HepG2 (cell line): ENCODE data around the gene ARL16. TPM values are rescaled to one million over a fixed set of nuclear protein-coding genes. Genes with fewer than 3 reads are reported as not detected.
A peak's percentile ranks its signal among the peaks of the same experiment; 100 is the strongest.

Experiments
- ATRX ChIP-seq: sonication (generic); formaldehyde crosslinking; IDR thresholded peaks from 2 replicates; pipeline ENCODE4 v1.4.0; 2020; ENCODE audit warnings: missing genetic modification reagents, borderline replicate concordance
- FIP1L1 ChIP-seq: fragments of 200-400 bp; formaldehyde crosslinking; IDR thresholded peaks from 2 replicates; pipeline ENCODE4 v1.6.1; 2018; ENCODE audit warnings: low read depth, mild to moderate bottlenecking, low read length, moderate library complexity, borderline replicate concordance; ENCODE audit not compliant: insufficient read depth
- KDM2A ChIP-seq: sonication (generic); formaldehyde crosslinking; IDR thresholded peaks from 2 replicates; pipeline ENCODE4 v1.4.0; 2020; ENCODE audit warnings: low read depth, missing genetic modification reagents, borderline replicate concordance
- KLF15 ChIP-seq: sonication (generic); formaldehyde crosslinking; IDR thresholded peaks from 2 replicates; pipeline ENCODE4 v1.8.1; 2023; ENCODE audit warnings: borderline replicate concordance, mild to moderate bottlenecking, inconsistent platforms, missing genetic modification reagents, mixed read lengths
- KLF16 ChIP-seq, 2 experiments: sonication (generic) in 1 of 2; formaldehyde crosslinking in 1 of 2; IDR thresholded peaks; 2 replicates each; pipeline versions ENCODE4 v1.6.1 to v1.8.0; 2016 to 2023; ENCODE audit warnings: missing genetic modification reagents in 2 of 2, missing compliant biosample characterization in 1 of 2
- LCORL ChIP-seq, 2 experiments: fragments of 450-650 bp in 1 of 2; sonication (generic) in 1 of 2; formaldehyde crosslinking in 1 of 2; IDR thresholded peaks; 2 replicates each; pipeline versions ENCODE4 v1.5.0 to v1.6.1; 2017 to 2020; ENCODE audit warnings: antibody characterized with exemption in 1 of 2, missing genetic modification reagents in 1 of 2
- RAD21 ChIP-seq: fragments of 450-650 bp; formaldehyde crosslinking; IDR thresholded peaks from 2 replicates; pipeline ENCODE4 v1.5.0; 2020; ENCODE audit warnings: mild to moderate bottlenecking
- RARG ChIP-seq: sonication (generic); formaldehyde crosslinking; IDR thresholded peaks from 2 replicates; pipeline ENCODE4 v1.4.0; 2020; ENCODE audit warnings: low read depth, mild to moderate bottlenecking, missing genetic modification reagents
- SKI ChIP-seq: fragments of 450-650 bp; IDR thresholded peaks from one replicate; pipeline ENCODE4 v1.6.1; 2018; ENCODE audit warnings: mild to moderate bottlenecking; ENCODE audit not compliant: partially characterized antibody
- SMARCC2 ChIP-seq: fragments of 450-650 bp; IDR thresholded peaks from 2 replicates; pipeline ENCODE4 v1.6.1; 2017; ENCODE audit warnings: antibody characterized with exemption, mild to moderate bottlenecking
- ZFP41 ChIP-seq: sonication (generic); formaldehyde crosslinking; IDR thresholded peaks from 2 replicates; pipeline ENCODE4 v1.4.0; 2020; ENCODE audit warnings: mild to moderate bottlenecking, missing genetic modification reagents, borderline replicate concordance
- ZNF253 ChIP-seq: sonication (generic); formaldehyde crosslinking; IDR thresholded peaks from 2 replicates; pipeline ENCODE4 v1.8.0; 2022; ENCODE audit warnings: mild to moderate bottlenecking, missing genetic modification reagents, borderline replicate concordance
- ZNF484 ChIP-seq: sonication (generic); formaldehyde crosslinking; IDR thresholded peaks from 2 replicates; pipeline ENCODE4 v1.5.1; 2020; ENCODE audit warnings: mild to moderate bottlenecking, low read depth, missing genetic modification reagents, borderline replicate concordance
- ZNF563 ChIP-seq: sonication (generic); formaldehyde crosslinking; IDR thresholded peaks from 2 replicates; pipeline ENCODE4 v1.8.0; 2022; ENCODE audit warnings: mild to moderate bottlenecking, moderate library complexity, missing genetic modification reagents
- ZNF572 ChIP-seq: sonication (generic); formaldehyde crosslinking; IDR thresholded peaks from 2 replicates; pipeline ENCODE4 v1.5.1; 2020; ENCODE audit warnings: mild to moderate bottlenecking, missing genetic modification reagents
- ZNF772 ChIP-seq: sonication (generic); formaldehyde crosslinking; IDR thresholded peaks from 2 replicates; pipeline ENCODE4 v1.5.0; 2020; ENCODE audit warnings: mild to moderate bottlenecking, missing genetic modification reagents
- ZNF83 ChIP-seq: sonication (generic); formaldehyde crosslinking; IDR thresholded peaks from 2 replicates; pipeline ENCODE4 v1.4.0; 2020; ENCODE audit warnings: missing genetic modification reagents, mild to moderate bottlenecking, borderline replicate concordance
- ZSCAN29 ChIP-seq: sonication (generic); formaldehyde crosslinking; conservative IDR thresholded peaks from 2 replicates; pipeline ENCODE4 v1.4.0; 2020; ENCODE audit warnings: mild to moderate bottlenecking, missing genetic modification reagents
- polyA plus RNA-seq, 8 experiments: library from polyadenylated mRNA; depleted of rRNA in 3 of 8; stranded (reverse) in 7 of 8; unstranded in 1 of 8; fragments of >200 nt; fragmentation: Illumina TruSeq in 4 of 8; extraction: Trizol in 4 of 8; gene quantifications; 2 replicates each; pipeline versions ENCODE4 v1.2.1 to v1.2.3, GENCODE V29; 2011 to 2016; ENCODE audit warnings: low read depth in 4 of 8, missing spikeins in 1 of 8, mixed read lengths in 1 of 8; ENCODE audit not compliant: insufficient read depth in 1 of 8
- total RNA-seq, 5 experiments: library from RNA; depleted of rRNA; stranded (reverse); fragments of >200 nt; fragmentation: Illumina TruSeq; extraction: Trizol; gene quantifications; 2 replicates each; pipeline ENCODE4 v1.2.3, GENCODE V29; 2016; ENCODE audit warnings: low read depth in 1 of 5
- TF ChIP-seq, protein P1 (sequence below): IDR thresholded peaks from 2 replicates; pipeline ENCODE4 v1.4.0; 2020; ENCODE audit warnings: mild to moderate bottlenecking, missing genetic modification reagents
- TF ChIP-seq, protein P2 (sequence below): sonication (generic); formaldehyde crosslinking; IDR thresholded peaks from 2 replicates; pipeline ENCODE4 v1.4.0; 2020; ENCODE audit warnings: missing genetic modification reagents
- TF ChIP-seq, protein P3 (sequence below): sonication (generic); formaldehyde crosslinking; IDR thresholded peaks from 2 replicates; pipeline ENCODE4 v1.4.0; 2020; ENCODE audit warnings: missing genetic modification reagents
- TF ChIP-seq, protein P4 (sequence below): sonication (generic); formaldehyde crosslinking; IDR thresholded peaks from 2 replicates; pipeline ENCODE4 v1.4.0; 2020; ENCODE audit warnings: mild to moderate bottlenecking, missing genetic modification reagents
- TF ChIP-seq, protein P5 (sequence below): sonication (generic); formaldehyde crosslinking; IDR thresholded peaks from 2 replicates; pipeline ENCODE4 v1.9.0; 2021; ENCODE audit warnings: missing genetic modification reagents, mild to moderate bottlenecking, borderline replicate concordance

The ARL16 gene
- total and polyA plus RNA-seq, 2 of the 13 experiments (the other 11 are each of a cell fraction or from before 2014, with no cell fraction given), result 20.8 to 30.8 TPM

DNA sequence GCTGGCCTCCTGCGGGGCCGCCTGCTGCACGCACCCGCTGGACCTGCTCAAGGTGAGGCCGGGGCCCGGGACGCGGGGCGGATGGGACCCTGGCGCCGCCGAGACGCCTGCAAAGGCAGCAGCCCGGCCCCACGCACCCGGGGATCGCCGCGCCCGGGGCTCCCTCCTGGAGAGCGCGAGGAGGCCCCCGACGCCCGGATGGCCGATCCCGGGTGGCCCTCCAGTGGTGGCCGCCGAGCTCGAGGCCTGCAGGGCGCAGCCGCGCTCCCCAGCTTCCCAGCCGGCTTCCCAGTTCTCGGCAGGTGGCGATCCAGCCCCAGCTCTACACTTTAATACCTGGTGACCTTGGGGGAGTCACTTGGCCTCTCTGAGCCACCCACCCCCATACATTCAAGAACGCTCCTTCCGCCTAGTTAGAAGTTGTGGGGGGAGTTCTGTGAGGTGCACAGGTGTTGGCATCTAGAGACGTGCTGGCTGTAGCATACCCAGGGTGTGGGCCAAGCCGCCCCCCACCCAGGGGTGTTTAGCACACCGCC lies 28.9 kb upstream of the ARL16 start (continued):
- TF ChIP-seq, protein P1, sequence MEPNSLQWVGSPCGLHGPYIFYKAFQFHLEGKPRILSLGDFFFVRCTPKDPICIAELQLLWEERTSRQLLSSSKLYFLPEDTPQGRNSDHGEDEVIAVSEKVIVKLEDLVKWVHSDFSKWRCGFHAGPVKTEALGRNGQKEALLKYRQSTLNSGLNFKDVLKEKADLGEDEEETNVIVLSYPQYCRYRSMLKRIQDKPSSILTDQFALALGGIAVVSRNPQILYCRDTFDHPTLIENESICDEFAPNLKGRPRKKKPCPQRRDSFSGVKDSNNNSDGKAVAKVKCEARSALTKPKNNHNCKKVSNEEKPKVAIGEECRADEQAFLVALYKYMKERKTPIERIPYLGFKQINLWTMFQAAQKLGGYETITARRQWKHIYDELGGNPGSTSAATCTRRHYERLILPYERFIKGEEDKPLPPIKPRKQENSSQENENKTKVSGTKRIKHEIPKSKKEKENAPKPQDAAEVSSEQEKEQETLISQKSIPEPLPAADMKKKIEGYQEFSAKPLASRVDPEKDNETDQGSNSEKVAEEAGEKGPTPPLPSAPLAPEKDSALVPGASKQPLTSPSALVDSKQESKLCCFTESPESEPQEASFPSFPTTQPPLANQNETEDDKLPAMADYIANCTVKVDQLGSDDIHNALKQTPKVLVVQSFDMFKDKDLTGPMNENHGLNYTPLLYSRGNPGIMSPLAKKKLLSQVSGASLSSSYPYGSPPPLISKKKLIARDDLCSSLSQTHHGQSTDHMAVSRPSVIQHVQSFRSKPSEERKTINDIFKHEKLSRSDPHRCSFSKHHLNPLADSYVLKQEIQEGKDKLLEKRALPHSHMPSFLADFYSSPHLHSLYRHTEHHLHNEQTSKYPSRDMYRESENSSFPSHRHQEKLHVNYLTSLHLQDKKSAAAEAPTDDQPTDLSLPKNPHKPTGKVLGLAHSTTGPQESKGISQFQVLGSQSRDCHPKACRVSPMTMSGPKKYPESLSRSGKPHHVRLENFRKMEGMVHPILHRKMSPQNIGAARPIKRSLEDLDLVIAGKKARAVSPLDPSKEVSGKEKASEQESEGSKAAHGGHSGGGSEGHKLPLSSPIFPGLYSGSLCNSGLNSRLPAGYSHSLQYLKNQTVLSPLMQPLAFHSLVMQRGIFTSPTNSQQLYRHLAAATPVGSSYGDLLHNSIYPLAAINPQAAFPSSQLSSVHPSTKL (CRISPR knock-in tag), result no peak
- TF ChIP-seq, protein P2, sequence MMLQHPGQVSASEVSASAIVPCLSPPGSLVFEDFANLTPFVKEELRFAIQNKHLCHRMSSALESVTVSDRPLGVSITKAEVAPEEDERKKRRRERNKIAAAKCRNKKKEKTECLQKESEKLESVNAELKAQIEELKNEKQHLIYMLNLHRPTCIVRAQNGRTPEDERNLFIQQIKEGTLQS (CRISPR knock-in tag), result no peak
- TF ChIP-seq, protein P3, sequence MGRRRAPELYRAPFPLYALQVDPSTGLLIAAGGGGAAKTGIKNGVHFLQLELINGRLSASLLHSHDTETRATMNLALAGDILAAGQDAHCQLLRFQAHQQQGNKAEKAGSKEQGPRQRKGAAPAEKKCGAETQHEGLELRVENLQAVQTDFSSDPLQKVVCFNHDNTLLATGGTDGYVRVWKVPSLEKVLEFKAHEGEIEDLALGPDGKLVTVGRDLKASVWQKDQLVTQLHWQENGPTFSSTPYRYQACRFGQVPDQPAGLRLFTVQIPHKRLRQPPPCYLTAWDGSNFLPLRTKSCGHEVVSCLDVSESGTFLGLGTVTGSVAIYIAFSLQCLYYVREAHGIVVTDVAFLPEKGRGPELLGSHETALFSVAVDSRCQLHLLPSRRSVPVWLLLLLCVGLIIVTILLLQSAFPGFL (CRISPR knock-in tag), result peak; percentile 90; the same call in 1 of the 2 replicates
- TF ChIP-seq ZNF83, result peak; percentile 36; the same call in 1 of the 2 replicates
- 0 out of 2 replicates have a peak, but pooled peaks have one; percentile 65 for TF ChIP-seq ZNF484 (CRISPR knock-in tag)
- 0 out of 2 replicates have a peak, but pooled peaks have one; percentile 50 for TF ChIP-seq ZNF563
- TF ChIP-seq, protein P4, sequence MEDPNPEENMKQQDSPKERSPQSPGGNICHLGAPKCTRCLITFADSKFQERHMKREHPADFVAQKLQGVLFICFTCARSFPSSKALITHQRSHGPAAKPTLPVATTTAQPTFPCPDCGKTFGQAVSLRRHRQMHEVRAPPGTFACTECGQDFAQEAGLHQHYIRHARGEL, result no peak
- 0 out of 2 replicates have a peak, but pooled peaks have one; percentile 48 for TF ChIP-seq ZFP41 (CRISPR knock-in tag)
- TF ChIP-seq KLF15, result no peak
- TF ChIP-seq, protein P5, sequence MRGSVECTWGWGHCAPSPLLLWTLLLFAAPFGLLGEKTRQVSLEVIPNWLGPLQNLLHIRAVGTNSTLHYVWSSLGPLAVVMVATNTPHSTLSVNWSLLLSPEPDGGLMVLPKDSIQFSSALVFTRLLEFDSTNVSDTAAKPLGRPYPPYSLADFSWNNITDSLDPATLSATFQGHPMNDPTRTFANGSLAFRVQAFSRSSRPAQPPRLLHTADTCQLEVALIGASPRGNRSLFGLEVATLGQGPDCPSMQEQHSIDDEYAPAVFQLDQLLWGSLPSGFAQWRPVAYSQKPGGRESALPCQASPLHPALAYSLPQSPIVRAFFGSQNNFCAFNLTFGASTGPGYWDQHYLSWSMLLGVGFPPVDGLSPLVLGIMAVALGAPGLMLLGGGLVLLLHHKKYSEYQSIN (CRISPR knock-in tag), result no peak
- no peak for TF ChIP-seq ZSCAN29
- TF ChIP-seq ZNF572 (CRISPR knock-in tag), result no peak
- TF ChIP-seq KLF16 (CRISPR knock-in tag; IDR thresholded peaks at IDR 0.05), result no peak
- peak; percentile 49; the same call in 1 of the 2 replicates for TF ChIP-seq ZNF772 (CRISPR knock-in tag)
- TF ChIP-seq ZNF253 (CRISPR knock-in tag), result peak; percentile 69; the same call in 1 of the 2 replicates
- TF ChIP-seq SMARCC2, result no peak
- peak; percentile 0 for TF ChIP-seq KDM2A (CRISPR knock-in tag)
- no peak for TF ChIP-seq ATRX (CRISPR knock-in tag)
- no peak for TF ChIP-seq SKI
- no peak for TF ChIP-seq LCORL (IDR thresholded peaks at IDR 0.05)
- TF ChIP-seq LCORL (CRISPR knock-in tag; IDR thresholded peaks at IDR 0.05), result no peak
- peak; percentile 65 for TF ChIP-seq RAD21 (CRISPR knock-in tag)
- TF ChIP-seq RARG (CRISPR knock-in tag), result no peak
- TF ChIP-seq FIP1L1, result no peak
